Ovary (tissue), 3 donors: Measurements from ENCODE around the gene OR5H6.

Source experiments
- CTCF ChIP-seq, 3 donors: fragments of 450-650 bp in 2 of 3; fragments of 200-600 bp in 1 of 3; IDR thresholded peaks; one replicate each; pipeline versions ENCODE4 v1.5.1 to v1.8.0; 2016 to 2022; ENCODE audit warnings: antibody characterized with exemption in 3 of 3, mild to moderate bottlenecking in 1 of 3
- POLR2A ChIP-seq: fragments of 450-650 bp; IDR thresholded peaks from one replicate; pipeline ENCODE4 v1.6.1; 2017; ENCODE audit warnings: antibody characterized with exemption, mild to moderate bottlenecking, moderate library complexity
- donor health status: DM: no; HTN: no; CAD: no.

GRCh38 chr3:98290916-98291315 lies 26.9 kb downstream of the OR5H6 start:
- no peak for TF ChIP-seq CTCF (IDR thresholded peaks at IDR 0.05)
- TF ChIP-seq POLR2A, result no peak
